Tibial nerve (tissue), 4 donors: ENCODE results near the gene PRRT1B.

Source experiments
- EP300 ChIP-seq, 2 donors: sonication (generic); formaldehyde crosslinking; IDR thresholded peaks; one replicate each; pipeline ENCODE4 v1.6.1; 2017; ENCODE audit warnings: antibody characterized with exemption in 2 of 2, mild to moderate bottlenecking in 1 of 2
- POLR2A ChIP-seq, 2 donors: fragments of 450-650 bp; IDR thresholded peaks; one replicate each; pipeline ENCODE4 v1.6.1; 2017; ENCODE audit warnings: antibody characterized with exemption in 2 of 2, mild to moderate bottlenecking in 2 of 2, moderate library complexity in 2 of 2
- TF ChIP-seq, protein P1 (sequence below), 5 experiments: fragments of 200-600 bp in 3 of 5; fragments of 450-650 bp in 2 of 5; sonication (generic) in 3 of 5; IDR thresholded peaks; one replicate each; pipeline ENCODE4 v1.5.1; 2016 to 2019; ENCODE audit warnings: antibody characterized with exemption in 5 of 5, mild to moderate bottlenecking in 3 of 5, moderate library complexity in 2 of 5

DNA sequence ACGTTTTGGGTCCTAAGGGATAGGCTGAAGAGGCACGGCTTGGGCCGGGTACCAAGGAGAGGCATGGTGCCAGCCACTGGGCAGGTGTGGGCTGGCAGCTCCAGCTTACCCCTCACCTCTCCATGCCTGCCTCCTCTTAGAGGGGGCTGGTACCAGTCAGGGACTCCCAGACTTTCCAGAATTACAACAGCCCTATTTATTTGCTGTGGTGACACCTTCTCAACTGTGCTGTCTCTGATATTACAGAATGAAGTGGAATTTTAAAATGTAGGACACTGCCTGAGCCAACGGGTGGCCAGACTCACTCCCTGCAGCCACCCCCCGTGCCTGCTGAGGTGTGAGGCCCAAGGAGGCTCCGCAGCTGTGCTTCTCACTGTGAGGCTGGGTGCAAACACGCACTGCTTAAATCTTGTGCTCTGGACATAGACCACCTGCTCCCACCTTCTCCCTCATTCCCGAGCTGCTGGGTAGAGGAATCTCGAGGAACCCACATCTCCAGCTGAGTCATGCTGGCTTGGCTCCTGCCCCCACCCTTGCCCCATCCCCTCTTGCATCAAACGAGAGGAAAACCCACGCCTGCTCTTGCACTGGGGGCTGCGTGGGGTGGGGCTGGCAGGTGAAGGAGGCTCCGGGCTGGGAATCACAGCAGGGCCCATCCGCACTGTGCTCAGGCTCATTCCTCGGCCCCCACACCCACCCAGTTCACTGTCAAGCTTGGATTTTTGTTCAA is 47.9 kb downstream of the PRRT1B start:
- TF ChIP-seq, protein P1, sequence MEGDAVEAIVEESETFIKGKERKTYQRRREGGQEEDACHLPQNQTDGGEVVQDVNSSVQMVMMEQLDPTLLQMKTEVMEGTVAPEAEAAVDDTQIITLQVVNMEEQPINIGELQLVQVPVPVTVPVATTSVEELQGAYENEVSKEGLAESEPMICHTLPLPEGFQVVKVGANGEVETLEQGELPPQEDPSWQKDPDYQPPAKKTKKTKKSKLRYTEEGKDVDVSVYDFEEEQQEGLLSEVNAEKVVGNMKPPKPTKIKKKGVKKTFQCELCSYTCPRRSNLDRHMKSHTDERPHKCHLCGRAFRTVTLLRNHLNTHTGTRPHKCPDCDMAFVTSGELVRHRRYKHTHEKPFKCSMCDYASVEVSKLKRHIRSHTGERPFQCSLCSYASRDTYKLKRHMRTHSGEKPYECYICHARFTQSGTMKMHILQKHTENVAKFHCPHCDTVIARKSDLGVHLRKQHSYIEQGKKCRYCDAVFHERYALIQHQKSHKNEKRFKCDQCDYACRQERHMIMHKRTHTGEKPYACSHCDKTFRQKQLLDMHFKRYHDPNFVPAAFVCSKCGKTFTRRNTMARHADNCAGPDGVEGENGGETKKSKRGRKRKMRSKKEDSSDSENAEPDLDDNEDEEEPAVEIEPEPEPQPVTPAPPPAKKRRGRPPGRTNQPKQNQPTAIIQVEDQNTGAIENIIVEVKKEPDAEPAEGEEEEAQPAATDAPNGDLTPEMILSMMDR (IDR thresholded peaks at IDR 0.05): no peak
- TF ChIP-seq POLR2A (IDR thresholded peaks at IDR 0.05) (no peak), EP300 (IDR thresholded peaks at IDR 0.05) (no peak)
